ENCODE data around the gene LIG4.
"Not testable (repeated sequence)": the region's sequence is repeated elsewhere in the genome, so short reads cannot be mapped to it uniquely, and the experiment has no call there.

The LIG4 gene

GRCh38 chr13:108215436-108215835 lies at the start of gene LIG4:
Gene LIG4, minus strand, starts transcription at chr13:108215536. Its CDS starts 4,268 bp downstream, at chr13:108211268.
- peak; percentile 92 for DNase-seq (ENCODE audit: low spot score)

DNA sequence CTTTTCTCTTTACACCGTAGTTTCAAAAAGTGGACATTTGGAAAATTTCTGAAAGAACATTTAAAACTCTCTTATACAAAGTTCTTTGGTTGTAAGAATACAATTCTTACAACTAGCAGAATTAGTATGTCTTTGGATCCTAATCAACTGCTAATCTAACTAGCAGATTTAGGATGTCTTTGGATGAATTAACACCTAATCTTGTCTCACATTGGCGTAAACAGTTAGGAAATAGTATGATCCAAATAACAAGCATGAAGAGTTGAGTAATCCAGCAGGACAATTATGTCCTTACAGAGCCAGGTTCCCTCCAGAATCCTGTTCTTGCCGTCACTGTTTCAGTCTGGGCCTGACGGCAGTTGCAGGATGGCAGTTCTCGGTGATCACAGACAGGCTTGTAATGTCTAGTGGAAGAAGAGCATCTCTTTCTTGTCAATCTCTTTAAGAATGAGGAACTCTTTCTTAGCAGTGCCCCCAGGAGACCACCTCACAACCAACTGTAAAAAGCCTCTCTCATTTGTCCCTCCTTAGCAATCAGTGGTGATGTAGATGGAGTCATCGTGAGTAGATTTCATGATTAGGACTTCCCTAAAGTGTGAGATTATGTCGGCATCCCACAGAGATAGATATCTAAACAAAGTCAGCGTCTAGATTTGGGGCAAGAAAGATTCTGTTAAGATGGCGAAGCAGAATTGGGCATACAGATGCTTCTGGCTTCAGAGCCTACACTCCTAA lies 48.5 kb upstream of the LIG4 start:
- no peak for DNase-seq (ENCODE audit: low spot score)

- no peak for DNase-seq (ENCODE audit: low spot score)
These were observed 41.9 kb upstream of the LIG4 start for GRCh38 chr13:108257248-108257647.

GRCh38 chr13:108249150-108249549 lies 33.8 kb upstream of the LIG4 start:
- no peak for DNase-seq (ENCODE audit: low spot score)

GRCh38 chr13:108230377-108230776 lies 15.0 kb upstream of the LIG4 start:
- DNase-seq (ENCODE audit: low spot score) = no peak

DNA sequence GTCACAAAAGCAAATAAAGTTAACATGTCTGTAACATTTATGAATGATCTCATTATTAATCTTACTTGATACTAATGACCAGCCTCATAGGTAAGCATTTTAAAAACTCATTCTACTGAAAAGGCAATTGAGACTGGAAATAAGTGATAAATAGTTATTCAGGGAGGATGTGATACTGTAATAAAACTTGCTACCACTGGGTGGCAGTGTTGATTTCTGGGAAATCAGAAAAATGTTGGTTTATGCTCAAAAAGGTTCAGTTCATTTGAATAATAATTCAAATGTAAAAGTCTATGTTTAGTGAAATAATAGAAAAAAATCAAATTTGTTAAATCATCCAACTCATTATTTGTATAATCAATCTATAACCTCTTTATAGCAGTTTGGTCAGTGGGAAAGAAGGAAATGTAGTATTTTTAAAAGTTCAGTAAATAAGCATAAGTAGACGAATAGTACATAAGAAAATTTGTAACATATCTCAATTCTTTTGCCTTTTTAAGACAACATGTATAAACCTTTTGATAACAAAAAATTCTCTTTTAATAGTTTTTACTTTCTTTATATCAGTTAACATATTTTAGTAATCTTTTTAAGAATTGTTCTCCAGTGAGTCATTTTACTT lies 12.4 kb upstream of the LIG4 start:
- peak; percentile 42 for DNase-seq (ENCODE audit: low spot score)

GRCh38 chr13:108226184-108226583 lies 10.8 kb upstream of the LIG4 start:
- no peak for DNase-seq (ENCODE audit: low spot score)

- DNase-seq (ENCODE audit: low spot score) = no peak
These were observed 10.1 kb upstream of the LIG4 start for GRCh38 chr13:108225440-108225839.

DNA sequence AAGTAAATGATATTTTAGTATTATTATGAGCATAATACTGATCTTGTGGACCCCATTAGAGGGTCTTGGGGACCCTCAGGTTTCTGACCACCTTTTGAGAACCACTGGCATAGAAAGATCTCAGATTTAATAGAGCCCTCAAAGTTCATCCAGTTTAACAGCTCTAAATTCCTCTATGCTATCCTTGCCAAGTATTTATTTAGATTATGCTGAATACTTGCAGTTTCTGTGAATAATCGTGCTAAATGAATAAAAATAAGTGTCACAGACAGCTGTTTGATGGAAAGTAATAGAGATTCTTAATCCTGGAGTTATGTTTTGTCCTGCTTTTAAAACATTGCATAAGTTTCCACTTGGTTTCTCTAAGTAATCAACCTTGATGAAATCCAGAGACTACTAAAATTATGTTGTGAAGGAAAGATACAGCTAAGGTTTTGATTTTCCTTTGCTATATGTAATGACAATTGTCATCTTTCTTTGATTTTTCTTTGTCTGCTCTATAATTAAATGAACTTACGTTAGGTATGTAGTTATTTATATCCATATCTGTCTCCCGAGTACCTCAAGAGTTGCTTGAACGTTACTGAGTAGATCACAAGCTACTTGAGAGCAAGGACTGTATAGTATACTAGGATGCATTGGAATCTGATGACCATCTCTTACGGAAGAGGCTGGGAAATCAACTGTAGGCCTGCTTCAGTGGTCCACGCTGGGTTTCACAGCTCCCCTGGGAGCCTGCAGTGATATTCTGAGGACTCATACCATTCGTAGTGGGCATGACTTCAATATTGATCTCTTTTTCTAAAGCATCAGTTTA lies 8.6 kb upstream of the LIG4 start:
- DNase-seq (ENCODE audit: low spot score) = no peak

DNA sequence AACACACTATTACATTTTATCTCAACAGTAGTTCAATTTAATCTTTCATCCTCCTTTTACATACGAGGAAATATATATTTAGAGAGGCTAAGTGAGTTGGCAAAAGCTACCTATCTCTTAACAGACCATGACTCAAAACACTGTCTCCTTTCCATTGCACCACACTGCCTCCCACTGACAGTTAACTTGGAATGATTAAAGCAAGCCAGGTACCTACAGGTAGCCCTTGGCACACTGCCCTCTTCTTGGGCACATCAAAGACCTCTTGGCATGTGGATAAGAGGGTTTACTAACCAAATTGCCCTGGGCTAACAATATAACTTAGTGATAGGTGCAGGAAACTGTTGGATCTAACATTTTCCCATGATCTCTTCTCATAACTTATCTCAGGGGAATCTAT lies 4.7 kb upstream of the LIG4 start:
- no peak for DNase-seq (ENCODE audit: low spot score)

GRCh38 chr13:108218044-108218974 lies 3.0 kb upstream of the LIG4 start, which contains the start of gene ABHD13:
Gene ABHD13, plus strand, starts transcription at chr13:108218392. Its CDS starts 10,827 bp downstream, at chr13:108229219.
- DNase-seq (ENCODE audit: low spot score) = peak; percentile 93

DNA sequence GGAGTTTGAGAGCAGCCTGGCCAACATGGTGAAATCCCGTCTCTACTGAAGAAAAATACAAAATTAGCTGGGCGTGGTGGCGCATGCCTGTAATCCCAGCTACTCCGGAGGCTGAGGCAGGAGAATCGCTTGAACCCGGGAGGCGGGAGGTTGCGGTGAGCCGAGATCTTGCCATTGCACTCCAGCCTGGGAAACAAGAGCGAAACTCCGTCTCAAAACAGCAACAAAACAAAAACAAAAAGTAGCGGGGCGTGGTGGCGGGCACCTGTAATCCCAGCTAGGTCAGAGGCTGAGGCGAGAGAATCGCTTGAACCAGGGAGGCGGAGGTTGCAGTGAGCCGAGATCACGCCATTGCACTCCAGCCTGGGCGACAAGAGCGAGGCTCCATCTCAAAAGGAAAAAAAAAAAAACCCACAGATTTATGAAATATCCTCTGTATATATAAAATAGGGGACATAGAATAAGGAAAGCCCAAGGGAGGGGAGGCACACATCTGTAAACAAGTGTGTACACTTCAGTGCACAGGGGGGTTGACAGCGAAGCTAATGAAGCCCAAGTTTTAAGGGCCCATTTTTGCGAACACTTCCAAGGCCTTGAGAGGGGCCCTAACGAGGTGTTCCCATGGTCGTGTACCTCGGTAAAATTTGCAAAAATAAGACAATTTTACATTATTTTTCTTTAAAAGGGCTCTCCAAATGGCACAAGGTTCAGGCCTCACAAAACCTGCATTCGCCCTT lies 2.1 kb upstream of the LIG4 start:
- DNase-seq (ENCODE audit: low spot score) = not testable (repeated sequence)

GRCh38 chr13:108214441-108215271 lies 680 bp downstream of the LIG4 start:
- no peak for DNase-seq (ENCODE audit: low spot score)

GRCh38 chr13:108213946-108214345 lies 1.4 kb downstream of the LIG4 start:
- no peak for DNase-seq (ENCODE audit: low spot score)

DNA sequence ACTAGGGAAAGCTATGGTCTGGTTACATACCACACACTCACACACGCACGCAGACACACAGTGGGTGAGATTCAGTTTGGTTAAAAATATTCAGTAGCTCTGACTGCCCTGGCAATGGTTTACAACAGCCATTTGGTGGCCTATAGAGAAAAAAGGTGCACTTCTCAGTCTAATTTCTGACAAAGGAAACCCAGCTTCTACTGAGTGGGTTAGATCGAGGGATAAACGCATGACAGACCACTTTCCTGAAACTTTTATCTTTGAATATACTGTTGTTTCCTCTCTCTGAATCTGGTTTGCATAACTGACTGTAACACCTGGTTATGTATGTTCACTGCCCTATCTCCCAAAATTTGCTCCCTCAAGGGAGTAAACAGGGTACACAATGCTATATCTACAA lies 2.5 kb downstream of the LIG4 start:
- no peak for DNase-seq (ENCODE audit: low spot score)

- DNase-seq (ENCODE audit: low spot score) = no peak
These were observed 4.8 kb downstream of the LIG4 start for GRCh38 chr13:108210551-108210950.

GRCh38 chr13:108200781-108201398 lies 14.4 kb downstream of the LIG4 start:
- DNase-seq (ENCODE audit: low spot score) = peak; percentile 51

- no peak for DNase-seq (ENCODE audit: low spot score)
These were observed 19.5 kb downstream of the LIG4 start for GRCh38 chr13:108195861-108196260.

GRCh38 chr13:108195146-108195545 lies 20.2 kb downstream of the LIG4 start:
- no peak for DNase-seq (ENCODE audit: low spot score)
